Esophagus squamous epithelium (tissue), 5 donors: Measurements from ENCODE around the gene PZP. TPM values are rescaled to one million over a fixed set of nuclear protein-coding genes. Genes with fewer than 3 reads are reported as not detected.
"Not testable (repeated sequence)": the region's sequence is repeated elsewhere in the genome, so short reads cannot be mapped to it uniquely, and the experiment has no call there.

Experiments
- DNase-seq: peaks from one replicate; lab custom pipeline; 2025; lab: John Stamatoyannopoulos, UW
- H3K27ac ChIP-seq, 4 donors: fragments of 200-600 bp; sonication (generic); one replicate each; pipeline ENCODE4 v1.5.1; 2016 to 2019; ENCODE audit warnings: mild to moderate bottlenecking in 1 of 4
- H3K27me3 ChIP-seq, 4 donors: fragments of 200-600 bp; sonication (generic); 1 replicate in 3 of 4; 2 replicates in 1 of 4; pipeline versions ENCODE4 v1.5.1 to v1.6.0; 2017 to 2021; ENCODE audit warnings: antibody characterized with exemption in 1 of 4
- H3K36me3 ChIP-seq, 3 donors: fragments of 200-600 bp; sonication (generic); one replicate each; pipeline ENCODE4 v1.5.1; 2016 to 2019
- H3K4me1 ChIP-seq, 3 donors: fragments of 200-600 bp; sonication (generic); one replicate each; pipeline ENCODE4 v1.5.1; 2017 to 2019
- H3K4me3 ChIP-seq, 4 donors: fragments of 200-600 bp; sonication (generic); 1 replicate in 3 of 4; 2 replicates in 1 of 4; pipeline ENCODE4 v1.5.1; 2016 to 2019; ENCODE audit warnings: mild to moderate bottlenecking in 2 of 4, moderate library complexity in 1 of 4
- H3K9me3 ChIP-seq, 3 donors: fragments of 200-600 bp; sonication (generic); one replicate each; pipeline ENCODE4 v1.5.1; 2016 to 2019
- CTCF ChIP-seq, 6 experiments: fragments of 450-650 bp in 4 of 6; fragments of 200-600 bp in 2 of 6; sonication (generic) in 2 of 6; IDR thresholded peaks; one replicate each; pipeline ENCODE4 v1.5.1; 2016 to 2019; ENCODE audit warnings: antibody characterized with exemption in 6 of 6, mild to moderate bottlenecking in 4 of 6, moderate library complexity in 4 of 6
- POLR2A ChIP-seq, 4 donors: fragments of 450-650 bp; IDR thresholded peaks; one replicate each; pipeline ENCODE4 v1.6.1; 2017; ENCODE audit warnings: antibody characterized with exemption in 4 of 4, mild to moderate bottlenecking in 4 of 4, moderate library complexity in 3 of 4
- WGBS, 2 donors: methylation state at CpG; one replicate each; pipeline ENCODE4 v1.1.5; 2018; 5-methylcytosine and 5-hydroxymethylcytosine counted together
- intact Hi-C: fragments of 100-400 bp; cut with DNase I; formaldehyde crosslinking; loops from one replicate; pipeline ENCODE4 v1.15.0; 2022
- total RNA-seq, 4 donors: library from RNA; depleted of rRNA; stranded (reverse); fragments of >200 nt; gene quantifications; one replicate each; pipeline ENCODE4 v1.1.0, GENCODE V29; 2016
- donor health status: DM: yes; HTN: yes; CAD: no.

The PZP gene
- total RNA-seq, 4 donors from 2014 or later: not detected

GRCh38 chr12:9223830-9224229 is 15.6 kb upstream of the PZP start:
- DNase-seq: no peak
- Histone ChIP-seq H3K9me3 (no peaks in the 10 kb centered on the region), H3K4me3 (no peak overlapping the region), H3K27me3 (no peaks in the 10 kb centered on the region), H3K4me1 (peaks cover 0 to 30% (median 3%) of the 10 kb centered on the region in 3 donors), H3K36me3 (no peaks in the 10 kb centered on the region), H3K27ac (no peak overlapping the region)
- WGBS, 2 donors: 52% methylated on average over 2 of the region's 2 CpGs
- TF ChIP-seq CTCF (IDR thresholded peaks at IDR 0.05) (no peak), POLR2A (IDR thresholded peaks at IDR 0.05) (no peak)
- intact Hi-C loops: no loop called here

GRCh38 chr12:9221483-9221882 is 13.3 kb upstream of the PZP start:
- WGBS, 2 donors: 4 to 11% methylated on average over 1 of the region's 1 CpG
- intact Hi-C loops: no loop called here
- TF ChIP-seq CTCF (IDR thresholded peaks at IDR 0.05): no peak
- TF ChIP-seq POLR2A (IDR thresholded peaks at IDR 0.05): no peak
- Histone ChIP-seq H3K27me3 (no peaks in the 10 kb centered on the region), H3K9me3 (no peaks in the 10 kb centered on the region), H3K4me3 (no peak overlapping the region), H3K36me3 (no peaks in the 10 kb centered on the region), H3K27ac (peak overlapping the region; percentile 22 to 72 (median 42)), H3K4me1 (peaks cover 0 to 30% (median 3%) of the 10 kb centered on the region in 3 donors)
- DNase-seq: no peak

GRCh38 chr12:9221011-9221410 is 12.8 kb upstream of the PZP start:
- H3K27me3 ChIP-seq, intact Hi-C loops, H3K4me3 ChIP-seq, H3K9me3 ChIP-seq, DNase-seq, H3K36me3 ChIP-seq: not testable (repeated sequence)
- Histone ChIP-seq H3K27ac (peak overlapping the region; percentile 22 to 72 (median 58)), H3K4me1 (peaks cover 0 to 30% (median 3%) of the 10 kb centered on the region in 3 donors)
- 29 to 47% methylated on average over 7 to 9 of the region's 9 CpGs for WGBS, 2 donors

GRCh38 chr12:9214534-9214933 is 6.3 kb upstream of the PZP start:
- no peaks in the 10 kb centered on the region for H3K36me3 ChIP-seq
- intact Hi-C loops: no loop called here
- no peaks in the 10 kb centered on the region for H3K27me3 ChIP-seq
- no peak for DNase-seq
- no peak overlapping the region for H3K4me3 ChIP-seq
- H3K4me1 ChIP-seq: peaks cover 0 to 8% (median 0%) of the 10 kb centered on the region in 3 donors
- no peak for TF ChIP-seq CTCF (IDR thresholded peaks at IDR 0.05)
- TF ChIP-seq POLR2A (IDR thresholded peaks at IDR 0.05): no peak
- no peak overlapping the region for H3K27ac ChIP-seq
- H3K9me3 ChIP-seq: no peaks in the 10 kb centered on the region
- WGBS, 2 donors: 45 to 51% methylated on average over 2 of the region's 2 CpGs

GRCh38 chr12:9211687-9212086 is 3.5 kb upstream of the PZP start:
- no peak for DNase-seq
- intact Hi-C loops: no loop called here
- Histone ChIP-seq H3K9me3 (no peaks in the 10 kb centered on the region), H3K27me3 (no peaks in the 10 kb centered on the region), H3K4me3 (no peak overlapping the region), H3K4me1 (peaks cover 0 to 8% (median 0%) of the 10 kb centered on the region in 3 donors), H3K27ac (no peak overlapping the region), H3K36me3 (no peaks in the 10 kb centered on the region)
- TF ChIP-seq POLR2A (IDR thresholded peaks at IDR 0.05) (no peak), CTCF (IDR thresholded peaks at IDR 0.05) (no peak)
- 100% methylated on average over 1 of the region's 1 CpG; no CpG with 5 or more reads in 1 of the 2 donors for WGBS, 2 donors

- H3K9me3 ChIP-seq: no peaks in the 10 kb centered on the region
- no peak overlapping the region for H3K27ac ChIP-seq
- WGBS, 2 donors: 71 to 78% methylated on average over 3 of the region's 3 CpGs
- no peak for TF ChIP-seq POLR2A (IDR thresholded peaks at IDR 0.05)
- no peak for TF ChIP-seq CTCF (IDR thresholded peaks at IDR 0.05)
- H3K4me3 ChIP-seq: no peak overlapping the region
- intact Hi-C loops: no loop called here
- H3K27me3 ChIP-seq: no peaks in the 10 kb centered on the region
- no peak for DNase-seq
- no peaks in the 10 kb centered on the region for H3K4me1 ChIP-seq
- no peaks in the 10 kb centered on the region for H3K36me3 ChIP-seq
These were observed 3.8 kb downstream of the PZP start for GRCh38 chr12:9204380-9204779.
